Neural cell (in vitro differentiated cells): ENCODE measurements around the gene AFAP1. TPM values are rescaled to one million over a fixed set of nuclear protein-coding genes. Genes with fewer than 3 reads are reported as not detected.

ENCODE experiments used
- H2AFZ ChIP-seq: fragments of 200-600, 300-800 bp; sonication (generic), shearing (Covaris generic); 2 replicates; pipeline ENCODE4 v1.6.0; 2014; ENCODE audit warnings: low read depth, mild to moderate bottlenecking, antibody characterized with exemption, low read length, moderate library complexity
- H3F3A ChIP-seq: fragments of 200-600 bp; shearing (Covaris generic); 2 replicates; pipeline ENCODE4 v1.6.1; 2016; ENCODE audit warnings: mild to moderate bottlenecking, moderate library complexity, mixed read lengths, antibody characterized with exemption, low read length; ENCODE audit not compliant: insufficient read depth, poor library complexity, severe bottlenecking
- H3K27ac ChIP-seq: fragments of 200-600, 300-800 bp; sonication (generic), shearing (Covaris generic); 2 replicates; pipeline ENCODE4 v1.5.1; 2014; ENCODE audit warnings: mild to moderate bottlenecking, low read length, moderate library complexity
- H3K27me3 ChIP-seq: fragments of 300-800, 200-600 bp; sonication (generic), shearing (Covaris generic); 2 replicates; pipeline ENCODE4 v1.6.0; 2014; ENCODE audit warnings: mild to moderate bottlenecking, low read depth, low read length, moderate library complexity; ENCODE audit not compliant: insufficient read depth
- H3K36me3 ChIP-seq: fragments of 300-800, 200-600 bp; sonication (generic), shearing (Covaris generic); 2 replicates; pipeline ENCODE4 v1.5.1; 2014; ENCODE audit warnings: mild to moderate bottlenecking, antibody characterized with exemption, low read length, moderate library complexity; ENCODE audit not compliant: insufficient read depth
- H3K4me2 ChIP-seq: fragments of 300-800, 200-600 bp; sonication (generic), shearing (Covaris generic); 2 replicates; pipeline ENCODE4 v1.6.0; 2014; ENCODE audit warnings: mild to moderate bottlenecking, low read length
- H3K4me3 ChIP-seq: fragments of 300-800, 200-600 bp; sonication (generic), shearing (Covaris generic); 2 replicates; pipeline ENCODE4 v1.5.1; 2014; ENCODE audit warnings: mild to moderate bottlenecking, low read length, moderate library complexity
- H3K79me2 ChIP-seq: fragments of 200-600 bp; shearing (Covaris generic); replicated peaks from 2 replicates; pipeline ENCODE4 v1.6.0; 2014; ENCODE audit warnings: mild to moderate bottlenecking, low read length, moderate library complexity; ENCODE audit not compliant: insufficient read depth
- H3K9ac ChIP-seq: fragments of 300-800, 200-600 bp; sonication (generic), shearing (Covaris generic); 2 replicates; pipeline ENCODE4 v1.6.1; 2016; ENCODE audit warnings: mild to moderate bottlenecking, low read length, mixed read lengths
- H3K9me2 ChIP-seq: fragments of 200-600 bp; shearing (Covaris generic); 2 replicates; pipeline ENCODE4 v1.6.1; 2016; ENCODE audit warnings: mild to moderate bottlenecking, low read length, mixed read lengths; ENCODE audit not compliant: insufficient read depth
- H3K9me3 ChIP-seq: fragments of 200-600, 300-800 bp; sonication (generic), shearing (Covaris generic); 2 replicates; pipeline ENCODE4 v1.6.1; 2016; ENCODE audit warnings: mild to moderate bottlenecking, mixed run types, low read length, moderate library complexity, mixed read lengths
- H4K20me1 ChIP-seq: fragments of 200-600 bp; shearing (Covaris generic); 2 replicates; pipeline ENCODE4 v1.6.1; 2016; ENCODE audit warnings: mild to moderate bottlenecking, mixed run types; ENCODE audit not compliant: insufficient read depth
- CTCF ChIP-seq: fragments of 450-650 bp; IDR thresholded peaks from 2 replicates; pipeline ENCODE4 v1.5.1; 2014; ENCODE audit warnings: antibody characterized with exemption, mild to moderate bottlenecking, moderate library complexity; ENCODE audit not compliant: poor library complexity, severe bottlenecking
- EP300 ChIP-seq: fragments of 450-650 bp; conservative IDR thresholded peaks from 2 replicates; pipeline ENCODE4 v1.6.1; 2014; ENCODE audit warnings: antibody characterized with exemption, mild to moderate bottlenecking, moderate library complexity; ENCODE audit not compliant: poor library complexity, severe bottlenecking
- EZH2 ChIP-seq: fragments of 200-600, 300-800 bp; shearing (Covaris generic), sonication (generic); IDR thresholded peaks from 2 replicates; pipeline ENCODE4 v1.6.1; 2014; ENCODE audit warnings: antibody characterized with exemption, low read length, borderline replicate concordance, mild to moderate bottlenecking; ENCODE audit not compliant: insufficient read depth, poor library complexity, severe bottlenecking
- MXI1 ChIP-seq: fragments of 450-650 bp; conservative IDR thresholded peaks from 2 replicates; pipeline ENCODE4 v1.6.1; 2014; ENCODE audit warnings: antibody characterized with exemption, mild to moderate bottlenecking; ENCODE audit not compliant: poor library complexity, severe bottlenecking
- POLR2AphosphoS5 ChIP-seq: IDR thresholded peaks from 2 replicates; pipeline ENCODE4 v1.6.1; 2012
- RAD21 ChIP-seq: fragments of 450-650 bp; conservative IDR thresholded peaks from 2 replicates; pipeline ENCODE4 v1.6.1; 2014; ENCODE audit warnings: antibody characterized with exemption, mild to moderate bottlenecking, moderate library complexity
- SMC3 ChIP-seq: fragments of 450-650 bp; conservative IDR thresholded peaks from 2 replicates; pipeline ENCODE4 v1.6.1; 2014; ENCODE audit warnings: antibody characterized with exemption, mild to moderate bottlenecking, moderate library complexity; ENCODE audit not compliant: poor library complexity
- TAF1 ChIP-seq: IDR thresholded peaks from 2 replicates; pipeline ENCODE4 v1.6.1; 2012; ENCODE audit warnings: low read depth
- polyA plus RNA-seq: library from polyadenylated mRNA; depleted of rRNA; stranded (reverse); fragments of >200 nt; gene quantifications from 2 replicates; pipeline ENCODE4 v1.2.3, GENCODE V29; 2014
- TF ChIP-seq, protein P1 (sequence below): IDR thresholded peaks from 2 replicates; pipeline ENCODE4 v1.6.1; 2012; ENCODE audit warnings: borderline replicate concordance

The AFAP1 gene
- polyA plus RNA-seq, 1 donor from 2014 or later = 38.9 TPM

- Histone ChIP-seq H3K79me2 (no peaks in the 10 kb centered on the region), H3K27ac (no peak overlapping the region), H3K9me3 (no peaks in the 10 kb centered on the region), H4K20me1 (no peaks in the 10 kb centered on the region), H3K9ac (no peak overlapping the region), H2AFZ (no peak overlapping the region), H3K9me2 (no peaks in the 10 kb centered on the region), H3K36me3 (no peaks in the 10 kb centered on the region), H3K4me3 (no peak overlapping the region), H3K4me2 (no peak overlapping the region), H3F3A (no peaks in the 10 kb centered on the region), H3K27me3 (no peaks in the 10 kb centered on the region)
- TF ChIP-seq EZH2 = no peak
- TF ChIP-seq MXI1 = no peak
- TF ChIP-seq CTCF = no peak
- TF ChIP-seq POLR2AphosphoS5 = no peak
- TF ChIP-seq SMC3 = no peak
- TF ChIP-seq RAD21 = no peak
- no peak for TF ChIP-seq TAF1
- no peak for TF ChIP-seq EP300
- TF ChIP-seq, protein P1, sequence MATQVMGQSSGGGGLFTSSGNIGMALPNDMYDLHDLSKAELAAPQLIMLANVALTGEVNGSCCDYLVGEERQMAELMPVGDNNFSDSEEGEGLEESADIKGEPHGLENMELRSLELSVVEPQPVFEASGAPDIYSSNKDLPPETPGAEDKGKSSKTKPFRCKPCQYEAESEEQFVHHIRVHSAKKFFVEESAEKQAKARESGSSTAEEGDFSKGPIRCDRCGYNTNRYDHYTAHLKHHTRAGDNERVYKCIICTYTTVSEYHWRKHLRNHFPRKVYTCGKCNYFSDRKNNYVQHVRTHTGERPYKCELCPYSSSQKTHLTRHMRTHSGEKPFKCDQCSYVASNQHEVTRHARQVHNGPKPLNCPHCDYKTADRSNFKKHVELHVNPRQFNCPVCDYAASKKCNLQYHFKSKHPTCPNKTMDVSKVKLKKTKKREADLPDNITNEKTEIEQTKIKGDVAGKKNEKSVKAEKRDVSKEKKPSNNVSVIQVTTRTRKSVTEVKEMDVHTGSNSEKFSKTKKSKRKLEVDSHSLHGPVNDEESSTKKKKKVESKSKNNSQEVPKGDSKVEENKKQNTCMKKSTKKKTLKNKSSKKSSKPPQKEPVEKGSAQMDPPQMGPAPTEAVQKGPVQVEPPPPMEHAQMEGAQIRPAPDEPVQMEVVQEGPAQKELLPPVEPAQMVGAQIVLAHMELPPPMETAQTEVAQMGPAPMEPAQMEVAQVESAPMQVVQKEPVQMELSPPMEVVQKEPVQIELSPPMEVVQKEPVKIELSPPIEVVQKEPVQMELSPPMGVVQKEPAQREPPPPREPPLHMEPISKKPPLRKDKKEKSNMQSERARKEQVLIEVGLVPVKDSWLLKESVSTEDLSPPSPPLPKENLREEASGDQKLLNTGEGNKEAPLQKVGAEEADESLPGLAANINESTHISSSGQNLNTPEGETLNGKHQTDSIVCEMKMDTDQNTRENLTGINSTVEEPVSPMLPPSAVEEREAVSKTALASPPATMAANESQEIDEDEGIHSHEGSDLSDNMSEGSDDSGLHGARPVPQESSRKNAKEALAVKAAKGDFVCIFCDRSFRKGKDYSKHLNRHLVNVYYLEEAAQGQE = no peak
Measured at GRCh38 chr4:7722766-7723387, 216.8 kb downstream of the AFAP1 start.

- no peaks in the 10 kb centered on the region for H3K79me2 ChIP-seq
- H3K9ac ChIP-seq = no peak overlapping the region
Measured at GRCh38 chr4:7721984-7722551, 217.6 kb downstream of the AFAP1 start.

More at GRCh38 chr4:7721984-7722551, 217.6 kb downstream of the AFAP1 start:
- Histone ChIP-seq H3K36me3 (no peaks in the 10 kb centered on the region), H3K4me2 (no peak overlapping the region), H3F3A (no peaks in the 10 kb centered on the region), H2AFZ (no peak overlapping the region), H3K9me3 (no peaks in the 10 kb centered on the region), H3K9me2 (no peaks in the 10 kb centered on the region), H3K27ac (no peak overlapping the region), H3K27me3 (no peaks in the 10 kb centered on the region), H4K20me1 (no peaks in the 10 kb centered on the region), H3K4me3 (no peak overlapping the region)
- TF ChIP-seq EZH2 = no peak
- TF ChIP-seq POLR2AphosphoS5 = no peak
- TF ChIP-seq MXI1 = no peak
- TF ChIP-seq EP300 = no peak
- TF ChIP-seq TAF1 = no peak
- no peak for TF ChIP-seq CTCF
